Lower leg skin (tissue), 4 donors: ENCODE data around the gene UST. TPM values are rescaled to one million over a fixed set of nuclear protein-coding genes. Genes with fewer than 3 reads are reported as not detected.

ENCODE experiments used
- DNase-seq, 2 donors: peaks; one replicate each; pipeline ENCODE4 v3.0.0-alpha.2; 2019; ENCODE audit warnings: low spot score in 2 of 2
- H3K4me3 ChIP-seq: fragments of 200-600 bp; sonication (generic); 2 replicates; pipeline ENCODE4 v1.5.1; 2017; ENCODE audit warnings: mild to moderate bottlenecking, low read depth; ENCODE audit not compliant: poor library complexity, severe bottlenecking
- CTCF ChIP-seq, 3 donors: fragments of 450-650 bp; IDR thresholded peaks; one replicate each; pipeline ENCODE4 v1.5.1; 2016; ENCODE audit warnings: antibody characterized with exemption in 3 of 3, mild to moderate bottlenecking in 3 of 3, moderate library complexity in 2 of 3
- POLR2A ChIP-seq, 2 donors: fragments of 450-650 bp; IDR thresholded peaks; one replicate each; pipeline ENCODE4 v1.6.1; 2016 to 2017; ENCODE audit warnings: antibody characterized with exemption in 2 of 2, mild to moderate bottlenecking in 1 of 2, moderate library complexity in 1 of 2
- WGBS, 2 donors: methylation state at CpG; one replicate each; pipeline ENCODE4 v1.1.5; 2018; 5-methylcytosine and 5-hydroxymethylcytosine counted together
- intact Hi-C: fragments of 100-400 bp; cut with DNase I; formaldehyde crosslinking; loops from one replicate; pipeline ENCODE4 v1.15.0; 2023; ENCODE audit warnings: low total_unique reads
- total RNA-seq, 4 donors: library from RNA; depleted of rRNA; stranded (reverse); fragments of >200 nt; gene quantifications; one replicate each; pipeline ENCODE4 v1.1.0, GENCODE V29; 2016

Gene UST
- total RNA-seq, 4 donors from 2014 or later: 12.2 to 21.7 (median 17.7) TPM

GRCh38 chr6:148957752-148958151, 210.9 kb downstream of the UST start:
- TF ChIP-seq POLR2A (IDR thresholded peaks at IDR 0.05) (no peak), CTCF (IDR thresholded peaks at IDR 0.05) (no peak)
- intact Hi-C loops: loop anchor here (1.0 to 5.0 kb wide), 2 partner anchors 27 to 325 kb away; no protein-coding TSS in a partner anchor
- no peak for DNase-seq
- no peak overlapping the region for H3K4me3 ChIP-seq
- WGBS, 2 donors: 88 to 93% methylated on average over 5 of the region's 5 CpGs

GRCh38 chr6:148959008-148959407, 212.2 kb downstream of the UST start:
- WGBS, 2 donors: 82 to 88% methylated on average over 3 of the region's 3 CpGs
- H3K4me3 ChIP-seq: no peak overlapping the region
- intact Hi-C loops: loop anchor here (5.0 kb wide), 1 partner anchor 323 kb away; no protein-coding TSS in a partner anchor

GRCh38 chr6:148959501-148959900, 212.7 kb downstream of the UST start:
- 91 to 96% methylated on average over 4 of the region's 4 CpGs for WGBS, 2 donors
- DNase-seq: no peak
- no peak overlapping the region for H3K4me3 ChIP-seq
- intact Hi-C loops: loop anchor here (5.0 kb wide), 1 partner anchor 323 kb away; no protein-coding TSS in a partner anchor
- no peak for TF ChIP-seq POLR2A (IDR thresholded peaks at IDR 0.05)
- TF ChIP-seq CTCF (IDR thresholded peaks at IDR 0.05): no peak

More at GRCh38 chr6:148959008-148959407, 212.2 kb downstream of the UST start:
- TF ChIP-seq CTCF (IDR thresholded peaks at IDR 0.05) (no peak), POLR2A (IDR thresholded peaks at IDR 0.05) (no peak)
- no peak for DNase-seq

- WGBS, 2 donors: 87 to 91% methylated on average over 7 of the region's 7 CpGs
- TF ChIP-seq POLR2A (IDR thresholded peaks at IDR 0.05) (no peak), CTCF (IDR thresholded peaks at IDR 0.05) (no peak)
- intact Hi-C loops: loop anchor here (5.0 kb wide), 1 partner anchor 386 kb away; no protein-coding TSS in a partner anchor
- no peak for DNase-seq
- H3K4me3 ChIP-seq: no peak overlapping the region
These were observed 216.2 kb downstream of the UST start for GRCh38 chr6:148962854-148963515.

- H3K4me3 ChIP-seq: no peak overlapping the region
- DNase-seq: no peak
- intact Hi-C loops: loop anchor here (5.0 kb wide), 1 partner anchor 386 kb away; no protein-coding TSS in a partner anchor
- 97 to 100% methylated on average over 5 of the region's 5 CpGs for WGBS, 2 donors
- TF ChIP-seq CTCF (IDR thresholded peaks at IDR 0.05) (no peak), POLR2A (IDR thresholded peaks at IDR 0.05) (no peak)
These were observed 216.9 kb downstream of the UST start for GRCh38 chr6:148963738-148964137.
